ENCODE data around the gene PPM1J.

Gene PPM1J

DNA sequence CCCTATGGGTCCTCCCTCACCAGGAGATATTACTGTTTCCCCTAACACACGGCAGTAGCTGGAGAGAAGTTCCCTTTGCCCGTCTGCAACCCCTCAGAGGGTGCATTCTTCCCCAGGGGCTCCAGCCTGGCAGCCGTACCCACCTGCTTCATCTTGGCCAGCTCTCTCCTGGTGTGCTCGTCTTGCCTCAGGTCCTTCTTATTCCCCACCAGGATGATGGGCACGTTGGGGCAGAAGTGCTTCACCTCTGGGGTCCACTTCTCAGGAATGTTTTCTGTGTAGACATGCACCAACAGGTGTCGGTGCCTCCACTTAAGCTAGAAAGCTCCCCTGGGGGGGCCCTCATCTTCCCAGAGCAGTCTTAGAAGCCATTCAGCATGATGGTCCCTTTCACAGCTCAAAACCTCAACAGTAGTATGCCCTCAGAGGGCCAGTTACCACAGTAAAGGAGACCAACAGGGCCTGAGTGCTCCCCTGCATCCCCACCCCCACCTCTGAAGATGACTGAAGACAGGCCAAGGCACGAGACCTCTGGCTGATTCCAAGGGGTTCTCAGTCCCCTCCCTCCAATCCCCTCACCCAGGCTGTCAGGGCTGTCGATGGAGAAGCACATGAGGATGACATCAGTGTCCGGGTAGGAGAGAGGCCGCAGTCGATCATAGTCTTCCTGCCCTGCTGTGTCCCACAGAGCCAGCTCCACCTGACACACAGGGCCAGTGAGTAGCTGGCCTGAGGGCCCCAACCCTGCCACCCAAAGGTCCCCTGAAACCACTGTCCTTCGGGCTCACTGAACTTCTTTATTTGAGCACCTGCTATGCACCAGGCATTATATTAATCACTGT, 12.5 kb downstream of the PPM1J start:
- peaks cover 64% of the 10 kb centered on the region for H3K4me1 Mint-ChIP-seq (ENCODE audit: low read depth)
- no peaks in the 10 kb centered on the region for H3K27me3 Mint-ChIP-seq
- peak overlapping the region; percentile 88 for H3K27ac Mint-ChIP-seq
- no peak overlapping the region for H3K4me3 Mint-ChIP-seq
- H3K36me3 Mint-ChIP-seq: no peaks in the 10 kb centered on the region
- H3K9me3 Mint-ChIP-seq (ENCODE audit: low read depth): no peaks in the 10 kb centered on the region

DNA sequence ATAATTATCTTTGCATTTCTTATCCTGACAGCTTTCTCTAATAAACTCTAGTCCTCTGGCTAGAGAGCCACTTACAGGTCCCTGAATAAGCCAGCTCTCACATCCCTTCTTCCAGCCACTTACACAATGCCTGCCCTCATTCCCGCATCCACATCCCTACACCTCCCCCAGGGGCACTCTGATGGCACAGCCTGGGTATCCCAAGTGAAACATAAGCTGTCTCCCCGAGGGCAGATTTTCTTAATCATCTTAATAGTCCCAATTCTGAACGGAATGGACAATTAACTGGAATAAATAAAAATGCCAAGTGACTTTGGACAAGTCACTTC, 13.1 kb downstream of the PPM1J start:
- peaks cover 62% of the 10 kb centered on the region for H3K4me1 Mint-ChIP-seq (ENCODE audit: low read depth)
- H3K27ac Mint-ChIP-seq: peak overlapping the region; percentile 88
- no peaks in the 10 kb centered on the region for H3K36me3 Mint-ChIP-seq
- no peaks in the 10 kb centered on the region for H3K27me3 Mint-ChIP-seq
- H3K9me3 Mint-ChIP-seq (ENCODE audit: low read depth): no peaks in the 10 kb centered on the region
- no peak overlapping the region for H3K4me3 Mint-ChIP-seq

- Mint-ChIP-seq H3K36me3 (no peaks in the 10 kb centered on the region), H3K27ac (peak overlapping the region; percentile 88), H3K4me1 (ENCODE audit: low read depth) (peaks cover 62% of the 10 kb centered on the region), H3K27me3 (no peaks in the 10 kb centered on the region), H3K4me3 (no peak overlapping the region), H3K9me3 (ENCODE audit: low read depth) (no peaks in the 10 kb centered on the region)
Observed at GRCh38 chr1:112701227-112702066, 13.7 kb downstream of the PPM1J start.

DNA sequence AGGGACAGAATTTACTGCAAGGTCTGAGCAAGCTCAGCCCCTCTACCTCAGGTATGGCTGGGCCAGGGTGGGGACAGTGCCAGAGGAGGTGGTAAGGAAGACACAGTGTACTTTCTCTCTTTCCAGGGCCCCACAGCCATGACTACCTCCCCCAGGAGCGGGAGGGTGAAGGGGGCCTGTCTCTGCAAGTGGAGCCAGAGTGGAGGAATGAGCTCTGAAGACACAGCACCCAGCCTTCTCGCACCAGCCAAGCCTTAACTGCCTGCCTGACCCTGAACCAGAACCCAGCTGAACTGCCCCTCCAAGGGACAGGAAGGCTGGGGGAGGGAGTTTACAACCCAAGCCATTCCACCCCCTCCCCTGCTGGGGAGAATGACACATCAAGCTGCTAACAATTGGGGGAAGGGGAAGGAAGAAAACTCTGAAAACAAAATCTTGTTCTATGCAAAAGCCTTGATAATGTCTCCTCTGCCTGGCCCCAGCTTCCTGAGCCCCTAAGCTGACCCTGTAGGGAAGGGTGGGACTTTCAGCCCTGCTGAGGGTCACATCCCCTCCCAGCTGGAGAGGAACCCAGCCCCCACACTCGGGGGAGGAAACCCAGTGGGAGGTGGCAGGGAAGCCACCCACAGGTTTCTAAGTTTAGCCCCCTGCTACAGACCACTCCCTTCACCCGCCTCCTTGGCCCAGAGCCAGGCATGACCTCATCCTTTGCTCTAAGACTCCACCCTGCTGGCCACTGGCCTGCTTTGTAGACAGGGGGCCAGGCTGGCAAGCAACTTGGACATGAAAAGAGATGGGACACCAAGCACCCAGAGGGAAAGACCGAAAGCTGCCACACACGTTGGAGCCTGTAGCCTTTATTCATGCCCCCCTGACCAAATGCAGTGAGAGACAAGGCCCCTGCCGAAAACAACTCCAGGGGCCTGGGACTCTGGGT, 14.6 kb downstream of the PPM1J start:
- Mint-ChIP-seq H3K36me3 (no peaks in the 10 kb centered on the region), H3K27ac (peak overlapping the region; percentile 88), H3K9me3 (ENCODE audit: low read depth) (no peaks in the 10 kb centered on the region), H3K4me3 (peak overlapping the region; percentile 51), H3K27me3 (no peaks in the 10 kb centered on the region), H3K4me1 (ENCODE audit: low read depth) (peaks cover 57% of the 10 kb centered on the region)

- Mint-ChIP-seq H3K9me3 (ENCODE audit: low read depth) (no peaks in the 10 kb centered on the region), H3K27me3 (no peaks in the 10 kb centered on the region), H3K27ac (peak overlapping the region; percentile 88), H3K4me1 (ENCODE audit: low read depth) (peaks cover 47% of the 10 kb centered on the region), H3K4me3 (peak overlapping the region; percentile 30), H3K36me3 (no peaks in the 10 kb centered on the region)
Observed at GRCh38 chr1:112699425-112700144, 15.5 kb downstream of the PPM1J start.

DNA sequence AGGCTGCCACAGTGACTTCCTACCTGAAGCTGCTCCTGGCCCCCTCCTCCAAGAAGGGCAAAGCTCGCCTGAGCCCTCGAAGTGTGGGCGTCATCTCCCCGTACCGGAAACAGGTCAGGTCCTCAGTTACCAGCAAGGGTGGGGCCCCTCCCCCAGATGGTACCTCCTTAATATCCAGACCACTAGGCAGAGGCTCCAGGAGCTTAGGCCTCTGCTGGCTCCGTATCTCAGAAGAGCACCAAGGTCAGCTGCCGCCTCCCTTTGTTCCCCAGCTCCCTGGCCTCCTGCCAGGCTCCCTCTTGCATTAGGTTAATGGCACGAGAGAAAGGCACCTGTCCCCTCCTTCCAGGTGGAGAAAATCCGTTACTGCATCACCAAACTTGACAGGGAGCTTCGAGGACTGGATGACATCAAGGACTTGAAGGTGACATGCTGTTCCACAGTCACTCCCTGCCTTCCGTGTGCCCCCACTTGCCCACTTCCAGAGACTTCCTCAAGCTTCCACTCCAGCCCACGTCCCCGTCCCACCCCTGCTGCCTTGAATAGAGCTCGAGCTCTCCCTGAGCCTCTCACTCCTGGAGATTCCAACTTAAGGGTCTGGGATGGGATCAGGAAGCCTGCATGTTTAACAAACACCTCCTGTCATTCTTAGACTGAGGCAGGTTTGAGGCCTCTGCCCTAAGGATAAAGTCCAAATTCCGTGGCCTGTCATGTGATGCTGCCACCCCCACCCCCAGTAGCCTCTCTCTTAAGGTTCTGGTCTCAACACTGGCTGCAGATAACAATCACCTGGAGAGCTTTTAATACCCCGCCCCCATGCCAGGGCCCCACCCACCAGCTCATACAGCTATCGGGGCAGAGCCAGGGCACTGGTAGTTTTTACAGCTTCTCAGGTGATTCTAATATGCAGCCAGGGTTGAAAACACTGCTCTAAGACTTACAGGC, 16.5 kb downstream of the PPM1J start:
- H3K27me3 Mint-ChIP-seq: no peaks in the 10 kb centered on the region
- no peaks in the 10 kb centered on the region for H3K36me3 Mint-ChIP-seq
- no peaks in the 10 kb centered on the region for H3K9me3 Mint-ChIP-seq (ENCODE audit: low read depth)
- H3K4me1 Mint-ChIP-seq (ENCODE audit: low read depth): peaks cover 38% of the 10 kb centered on the region
- H3K27ac Mint-ChIP-seq: peak overlapping the region; percentile 88
- H3K4me3 Mint-ChIP-seq: no peak overlapping the region

GRCh38 chr1:112697781-112698201, 17.3 kb downstream of the PPM1J start:
- H3K36me3 Mint-ChIP-seq: peaks cover 4% of the 10 kb centered on the region

DNA sequence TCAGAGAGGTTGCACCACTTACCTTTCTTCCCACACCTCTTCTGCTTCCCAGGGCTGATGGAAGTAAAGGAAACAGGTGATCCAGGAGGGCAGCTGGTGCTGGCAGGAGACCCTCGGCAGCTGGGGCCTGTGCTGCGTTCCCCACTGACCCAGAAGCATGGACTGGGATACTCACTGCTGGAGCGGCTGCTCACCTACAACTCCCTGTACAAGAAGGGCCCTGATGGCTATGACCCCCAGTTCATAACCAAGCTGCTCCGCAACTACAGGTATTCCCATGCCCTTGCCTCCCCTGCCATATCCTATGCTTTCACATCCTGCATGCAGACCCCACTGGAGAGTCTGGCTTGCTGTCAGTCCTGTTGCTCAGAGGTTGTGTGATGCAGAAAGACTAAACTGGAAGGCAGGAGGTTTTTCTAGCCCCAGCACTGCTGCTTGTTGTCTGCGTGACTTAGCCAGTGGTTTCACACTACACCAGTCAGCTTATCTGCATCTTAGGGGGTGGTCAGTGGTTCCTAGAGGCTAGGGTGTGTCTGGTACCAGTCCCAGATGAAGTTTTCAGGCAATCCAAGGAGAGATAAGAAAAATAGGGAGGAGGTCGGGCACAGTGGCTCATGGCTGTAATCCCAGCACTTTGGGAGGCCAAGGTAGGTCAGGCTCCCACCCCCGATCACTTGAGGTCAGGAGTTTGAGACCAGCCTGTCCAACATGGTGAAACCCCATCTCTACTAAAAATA, 18.4 kb downstream of the PPM1J start:
- H3K36me3 Mint-ChIP-seq: peaks cover 5% of the 10 kb centered on the region
- no peak overlapping the region for H3K4me3 Mint-ChIP-seq
- H3K4me1 Mint-ChIP-seq (ENCODE audit: low read depth): peaks cover 26% of the 10 kb centered on the region
- no peaks in the 10 kb centered on the region for H3K27me3 Mint-ChIP-seq
- no peak overlapping the region for H3K27ac Mint-ChIP-seq
- no peaks in the 10 kb centered on the region for H3K9me3 Mint-ChIP-seq (ENCODE audit: low read depth)

More at GRCh38 chr1:112697781-112698201, 17.3 kb downstream of the PPM1J start:
- no peak overlapping the region for H3K27ac Mint-ChIP-seq
- H3K27me3 Mint-ChIP-seq: no peaks in the 10 kb centered on the region
- H3K4me1 Mint-ChIP-seq (ENCODE audit: low read depth): peaks cover 35% of the 10 kb centered on the region
- no peaks in the 10 kb centered on the region for H3K9me3 Mint-ChIP-seq (ENCODE audit: low read depth)
- no peak overlapping the region for H3K4me3 Mint-ChIP-seq

GRCh38 chr1:112695276-112695675, 19.9 kb downstream of the PPM1J start:
- no peak overlapping the region for H3K27ac Mint-ChIP-seq
- H3K36me3 Mint-ChIP-seq: peaks cover 7% of the 10 kb centered on the region
- no peaks in the 10 kb centered on the region for H3K27me3 Mint-ChIP-seq
- no peaks in the 10 kb centered on the region for H3K9me3 Mint-ChIP-seq (ENCODE audit: low read depth)
- H3K4me1 Mint-ChIP-seq (ENCODE audit: low read depth): peaks cover 11% of the 10 kb centered on the region
- no peak overlapping the region for H3K4me3 Mint-ChIP-seq

DNA sequence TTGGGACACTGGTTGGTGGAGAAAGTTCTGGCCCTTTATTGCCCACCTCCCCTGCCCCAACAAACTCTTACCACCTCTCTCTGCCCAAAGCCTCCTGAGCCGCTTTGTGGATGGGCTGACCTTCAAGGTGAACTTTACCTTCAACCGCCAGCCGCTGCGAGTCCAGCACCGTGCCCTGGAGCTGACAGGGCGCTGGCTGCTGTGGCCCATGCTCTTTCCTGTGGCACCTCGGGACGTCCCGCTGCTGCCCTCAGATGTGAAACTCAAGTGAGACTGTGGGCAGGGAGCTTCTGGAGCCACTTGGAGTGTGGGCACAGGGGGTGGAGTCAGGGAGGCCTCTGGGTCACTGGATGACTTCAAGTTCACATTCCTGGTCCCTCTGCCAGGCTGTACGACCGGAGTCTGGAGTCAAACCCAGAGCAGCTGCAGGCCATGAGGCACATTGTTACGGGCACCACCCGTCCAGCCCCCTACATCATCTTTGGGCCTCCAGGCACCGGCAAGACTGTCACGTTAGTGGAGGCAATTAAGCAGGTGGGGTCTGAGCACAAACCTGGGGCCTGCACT, 20.7 kb downstream of the PPM1J start:
- Mint-ChIP-seq H3K4me3 (no peak overlapping the region), H3K4me1 (ENCODE audit: low read depth) (peaks cover 3% of the 10 kb centered on the region), H3K9me3 (ENCODE audit: low read depth) (no peaks in the 10 kb centered on the region), H3K27me3 (no peaks in the 10 kb centered on the region), H3K36me3 (peaks cover 7% of the 10 kb centered on the region), H3K27ac (no peak overlapping the region)

GRCh38 chr1:112693821-112694220, 21.3 kb downstream of the PPM1J start:
- no peaks in the 10 kb centered on the region for H3K4me1 Mint-ChIP-seq (ENCODE audit: low read depth)

DNA sequence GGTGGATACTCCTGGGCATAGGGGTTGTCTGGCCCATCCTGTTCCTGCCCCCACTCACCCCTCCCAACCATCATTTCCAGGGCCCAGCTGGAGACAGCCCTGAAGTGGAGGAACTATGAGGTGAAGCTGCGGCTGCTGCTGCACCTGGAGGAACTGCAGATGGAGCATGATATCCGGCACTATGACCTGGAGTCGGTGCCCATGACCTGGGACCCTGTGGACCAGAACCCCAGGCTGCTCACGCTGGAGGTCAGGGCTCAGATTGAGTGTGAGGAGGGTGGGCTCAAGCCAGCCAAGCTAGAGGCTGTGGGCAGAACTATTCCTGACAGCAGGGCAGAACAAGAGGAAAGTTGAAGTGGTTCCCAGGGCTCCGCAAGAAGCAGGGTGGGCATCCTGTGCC, 22.5 kb downstream of the PPM1J start:
- H3K27ac Mint-ChIP-seq: no peak overlapping the region

More at GRCh38 chr1:112693821-112694220, 21.3 kb downstream of the PPM1J start:
- Mint-ChIP-seq H3K27ac (no peak overlapping the region), H3K27me3 (no peaks in the 10 kb centered on the region), H3K4me3 (no peak overlapping the region), H3K9me3 (ENCODE audit: low read depth) (no peaks in the 10 kb centered on the region), H3K36me3 (peaks cover 9% of the 10 kb centered on the region)

More for the DNA sequence above, 22.5 kb downstream of the PPM1J start:
- Mint-ChIP-seq H3K27me3 (no peaks in the 10 kb centered on the region), H3K9me3 (ENCODE audit: low read depth) (no peaks in the 10 kb centered on the region), H3K36me3 (peaks cover 9% of the 10 kb centered on the region), H3K4me3 (no peak overlapping the region), H3K4me1 (ENCODE audit: low read depth) (peaks cover 3% of the 10 kb centered on the region)

Measured in activated naive CD8-positive, alpha-beta T cell (primary cell).